CD1c-positive myeloid dendritic cell (primary cell): Measurements from ENCODE around the gene SLC36A4.
A peak's percentile ranks its signal among the peaks of the same experiment; 100 is the strongest.
"Not testable (repeated sequence)": the region's sequence is repeated elsewhere in the genome, so short reads cannot be mapped to it uniquely, and the experiment has no call there.

Experiments
- DNase-seq: peaks from one replicate; pipeline ENCODE4 v3.0.0-alpha.2; 2016; ENCODE audit errors: extremely low spot score

The SLC36A4 gene

DNA sequence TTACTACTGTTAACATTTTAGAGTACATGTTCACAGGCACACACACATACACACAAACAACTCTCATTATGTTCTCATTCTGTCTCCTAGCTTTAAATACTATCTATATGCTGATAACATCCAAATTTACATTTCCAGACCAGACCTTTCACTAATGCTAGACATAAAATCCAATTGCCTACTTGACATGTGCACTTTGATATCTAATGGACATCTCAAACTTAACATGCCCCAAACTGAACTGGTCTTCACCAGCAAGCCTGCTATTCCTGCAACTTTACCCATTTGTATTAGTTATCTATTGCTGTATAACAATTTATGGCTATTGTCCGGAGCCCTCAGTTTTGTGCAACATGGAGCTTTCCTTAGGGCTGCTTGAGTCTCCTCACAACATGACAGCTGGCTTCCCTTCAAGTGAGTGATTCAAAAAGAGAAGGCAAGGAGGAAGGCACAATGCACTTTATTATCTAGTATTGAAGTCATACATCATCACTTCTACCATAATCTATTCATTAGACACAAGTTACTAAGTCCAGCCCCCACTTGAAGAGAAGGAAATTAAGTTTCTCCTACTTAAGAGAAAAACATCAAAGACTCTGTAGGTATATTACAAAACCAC lies 3.0 kb downstream of the SLC36A4 start:
- DNase-seq: no peak

DNA sequence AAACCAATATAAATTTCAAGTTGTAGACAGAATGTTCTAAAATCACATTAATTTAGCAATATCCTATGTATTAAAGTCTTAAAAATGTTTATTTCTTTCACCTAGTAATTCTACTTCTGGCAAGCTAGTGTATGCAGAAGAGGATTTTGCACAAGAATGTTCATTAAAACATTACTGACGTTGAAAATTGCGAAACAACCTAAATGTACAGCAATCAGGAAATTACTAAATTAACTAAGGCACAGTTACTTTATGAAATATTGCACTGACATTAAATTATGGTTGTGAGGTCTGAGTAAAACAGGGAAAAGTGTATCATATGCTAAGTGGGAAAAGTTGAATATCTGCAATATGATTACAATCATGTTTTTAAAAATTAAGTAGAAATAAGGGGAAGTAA lies 4.1 kb downstream of the SLC36A4 start:
- peak; percentile 69 for DNase-seq

DNA sequence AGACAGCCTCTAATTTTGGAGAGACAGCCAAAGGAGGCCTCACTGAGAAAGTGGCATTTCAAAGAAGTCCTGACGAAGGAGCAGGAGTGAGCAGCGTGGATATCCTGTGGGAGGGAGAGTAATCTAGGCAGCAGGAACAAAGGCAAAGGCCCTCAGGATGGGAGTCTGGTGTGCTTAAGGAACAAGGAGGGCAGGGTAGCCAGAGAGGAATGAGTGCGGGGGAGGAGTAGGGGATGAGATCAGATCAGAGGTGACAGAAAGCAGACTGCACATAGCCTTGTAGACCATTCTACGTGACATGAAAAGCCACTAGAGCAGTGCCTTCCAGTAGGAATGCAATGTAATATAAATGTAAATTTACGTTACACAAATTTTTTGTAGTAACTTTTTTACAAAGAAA lies 5.6 kb downstream of the SLC36A4 start:
- no peak for DNase-seq

DNA sequence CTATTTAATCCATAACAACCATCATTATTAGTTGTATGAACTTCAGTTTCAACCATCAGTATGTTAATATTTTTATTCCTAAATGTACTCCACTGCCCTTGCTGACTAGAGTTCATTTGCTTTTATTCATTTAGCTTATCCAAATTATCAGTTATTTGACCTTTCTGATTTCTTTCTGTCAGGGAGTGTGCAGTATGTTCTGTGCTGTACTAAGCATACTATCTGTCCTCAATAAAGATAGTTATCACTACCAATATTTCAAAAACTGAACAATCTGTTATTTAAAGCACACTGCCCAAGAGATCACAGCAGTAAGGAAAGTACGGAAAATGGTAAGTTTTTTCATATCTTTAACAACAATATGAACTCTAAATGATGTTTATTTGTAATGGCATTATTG lies 8.3 kb downstream of the SLC36A4 start:
- no peak for DNase-seq

DNA sequence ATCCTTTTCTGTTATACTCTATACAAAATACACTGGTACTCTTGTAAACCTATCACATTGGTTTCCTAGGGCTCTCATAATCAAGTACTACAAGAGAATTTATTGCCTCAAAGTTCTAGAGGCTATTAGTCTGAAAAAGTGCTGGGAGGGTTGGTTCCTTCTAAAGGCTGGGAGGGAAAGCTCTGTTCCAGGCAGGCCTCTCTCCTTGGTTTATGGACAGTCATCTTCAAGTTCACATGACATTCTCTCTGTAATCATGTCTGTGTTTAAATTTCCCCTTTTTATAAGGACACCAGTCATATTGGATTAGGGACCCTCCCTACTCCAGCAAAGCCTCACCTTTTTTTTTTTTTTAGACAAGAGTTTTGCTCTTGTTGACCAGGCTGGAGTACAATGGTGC lies 9.1 kb downstream of the SLC36A4 start:
- no peak for DNase-seq

DNA sequence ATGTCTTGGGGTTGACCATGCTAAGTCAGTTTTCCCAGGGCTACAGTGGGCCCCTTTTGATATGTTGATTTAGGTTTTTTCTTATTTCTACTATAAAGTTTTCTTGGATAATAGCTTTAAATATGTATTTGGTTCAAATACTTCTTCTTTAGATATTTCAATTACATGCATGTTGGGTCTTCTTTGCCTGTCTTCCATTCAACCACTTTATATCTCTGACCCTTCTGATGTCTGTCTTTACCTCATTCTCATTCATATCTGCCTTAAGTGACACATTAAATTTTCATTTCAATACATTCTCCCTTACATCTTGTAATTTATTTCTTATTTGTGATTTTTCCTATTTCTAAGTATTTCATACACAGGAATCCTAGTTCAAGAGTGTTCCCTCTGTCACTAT lies 10.5 kb downstream of the SLC36A4 start:
- DNase-seq: no peak

DNA sequence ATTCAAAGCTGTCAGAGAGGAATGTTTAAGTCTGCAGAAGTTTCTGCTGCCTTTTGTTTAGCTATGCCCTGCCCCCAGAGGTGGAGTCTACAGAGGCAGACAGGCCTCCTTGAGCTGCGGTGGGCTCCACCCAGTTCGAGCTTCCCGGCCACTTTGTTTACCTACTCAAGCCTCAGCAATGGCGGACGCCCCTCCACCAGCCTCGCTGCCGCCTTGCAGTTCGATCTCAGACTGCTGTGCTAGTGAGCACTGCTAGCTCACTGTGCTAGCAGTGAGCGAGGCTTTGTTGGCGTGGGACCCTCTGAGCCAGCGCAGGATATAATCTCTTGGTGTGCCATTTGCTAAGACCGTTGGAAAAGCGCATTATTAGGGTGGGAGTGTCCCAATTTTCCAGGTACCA lies 19.9 kb downstream of the SLC36A4 start:
- not testable (repeated sequence) for DNase-seq

DNA sequence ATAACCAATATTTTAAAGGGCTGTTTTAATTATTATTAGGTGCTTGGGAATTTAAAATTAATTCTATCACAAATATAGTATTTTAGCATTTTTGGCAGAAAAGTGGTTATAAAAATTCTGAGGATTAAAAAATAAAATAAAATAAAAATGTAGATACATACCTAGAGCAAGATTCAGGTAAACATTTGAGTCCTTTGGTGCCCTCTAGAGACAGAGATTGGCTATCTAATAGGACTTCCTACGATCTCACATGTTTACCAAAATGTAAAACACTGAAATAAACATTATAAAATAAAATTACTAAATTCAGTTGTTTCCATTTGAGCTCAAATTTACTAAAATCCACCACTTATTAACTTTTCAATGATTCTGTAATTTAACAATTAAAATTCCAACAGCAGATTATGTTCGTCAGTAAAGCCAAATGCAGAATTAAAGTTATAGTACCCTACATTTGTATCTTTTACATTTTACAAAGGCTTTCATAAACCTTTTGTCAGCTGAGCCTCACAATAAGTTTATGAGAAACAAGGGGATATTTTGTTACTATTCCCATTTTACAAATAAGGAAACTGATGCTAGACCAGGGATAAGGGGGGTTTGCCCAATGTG lies 27.7 kb downstream of the SLC36A4 start:
- no peak for DNase-seq

DNA sequence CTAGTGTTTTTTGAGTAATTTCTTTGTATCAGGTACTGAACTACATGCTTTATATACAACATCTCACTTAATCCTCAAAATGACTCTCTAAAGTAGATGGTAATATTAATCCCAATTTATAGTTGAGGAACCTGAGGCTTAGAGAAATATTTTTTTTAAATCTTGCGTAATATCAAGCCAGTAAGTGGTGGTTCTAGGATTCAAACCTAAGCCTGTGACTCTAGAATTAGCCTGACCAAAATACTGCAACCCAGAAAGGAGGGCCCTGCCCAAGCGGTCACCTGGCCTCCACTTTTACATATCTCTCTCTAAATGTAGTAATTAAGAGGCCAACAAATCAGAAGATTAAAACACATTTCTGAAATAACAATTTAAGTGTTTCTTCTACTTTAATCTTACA lies 28.6 kb downstream of the SLC36A4 start:
- DNase-seq: no peak

DNA sequence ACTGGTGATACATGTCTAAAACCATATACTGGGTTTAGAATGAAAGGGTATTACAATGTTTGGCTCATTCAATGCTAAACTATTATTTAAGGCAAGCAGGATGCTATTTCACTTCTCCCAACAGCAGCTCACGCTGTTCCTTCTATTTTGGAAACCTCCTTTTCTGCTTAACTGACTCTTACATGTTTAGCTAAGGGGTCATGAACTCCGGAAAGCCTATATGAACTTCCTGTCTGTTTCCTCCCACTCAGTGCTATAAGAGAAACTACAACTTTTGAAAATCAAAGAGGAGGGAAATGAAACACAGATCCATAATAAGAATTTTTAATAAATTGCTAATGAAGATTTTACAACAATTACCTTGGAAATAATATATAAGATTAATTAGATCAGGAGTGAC lies 30.9 kb downstream of the SLC36A4 start:
- DNase-seq: peak; percentile 55

DNA sequence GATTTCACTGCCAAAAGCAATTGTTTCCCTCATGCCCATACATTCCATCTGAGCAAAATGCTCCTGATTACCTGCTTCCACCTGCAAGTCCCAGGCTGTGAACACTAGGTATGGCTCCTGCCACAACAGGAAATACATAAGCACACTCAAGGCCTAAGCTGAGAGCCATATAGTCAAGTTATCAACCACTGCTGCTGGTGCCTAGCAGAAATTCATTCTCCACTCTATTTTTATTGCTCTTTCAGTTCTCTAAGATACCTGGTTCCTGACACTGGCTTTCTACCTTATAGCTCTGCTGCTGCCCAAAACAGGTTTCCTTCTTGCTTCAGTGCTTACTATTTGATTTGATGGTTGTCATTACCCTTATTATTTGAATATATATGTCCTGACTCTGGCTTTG lies 31.6 kb downstream of the SLC36A4 start:
- no peak for DNase-seq

DNA sequence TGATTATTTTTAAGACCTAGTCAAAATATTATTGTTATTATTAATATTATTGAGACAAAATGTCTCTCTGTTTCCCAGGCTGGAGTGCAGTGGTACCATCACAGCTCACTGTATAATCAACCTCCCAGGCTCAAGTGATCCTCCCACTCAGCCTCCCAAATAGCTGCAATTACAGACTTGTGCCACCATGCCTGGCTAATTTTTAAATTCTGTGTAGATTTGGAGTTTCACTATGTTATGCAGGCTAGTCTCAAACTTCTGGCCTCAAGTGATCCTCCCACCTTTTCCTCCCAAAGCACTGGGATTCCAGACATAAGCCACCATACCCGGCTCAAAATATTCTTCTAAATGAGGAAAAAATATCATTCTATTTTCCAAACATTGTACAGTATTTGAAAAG lies 37.0 kb downstream of the SLC36A4 start:
- DNase-seq: no peak

DNA sequence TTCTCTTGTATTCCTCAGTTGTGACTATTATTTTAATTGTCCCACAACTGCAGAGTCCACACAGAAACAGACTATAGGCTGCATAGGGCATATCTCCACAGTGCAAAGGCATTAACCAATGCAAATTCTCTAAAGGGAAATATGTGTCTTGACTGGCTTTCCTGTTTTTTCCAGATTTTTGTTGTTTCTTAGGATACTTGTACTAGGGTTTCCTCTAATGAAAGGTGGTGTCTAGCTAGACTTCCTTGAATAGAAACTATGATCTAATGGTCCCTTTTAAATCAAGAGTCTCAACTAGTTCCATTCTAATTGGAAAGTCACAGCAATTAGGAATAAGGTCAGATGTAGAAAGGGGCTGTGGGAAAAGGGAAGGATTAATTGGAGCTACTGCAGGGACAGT lies 37.6 kb downstream of the SLC36A4 start:
- no peak for DNase-seq

DNA sequence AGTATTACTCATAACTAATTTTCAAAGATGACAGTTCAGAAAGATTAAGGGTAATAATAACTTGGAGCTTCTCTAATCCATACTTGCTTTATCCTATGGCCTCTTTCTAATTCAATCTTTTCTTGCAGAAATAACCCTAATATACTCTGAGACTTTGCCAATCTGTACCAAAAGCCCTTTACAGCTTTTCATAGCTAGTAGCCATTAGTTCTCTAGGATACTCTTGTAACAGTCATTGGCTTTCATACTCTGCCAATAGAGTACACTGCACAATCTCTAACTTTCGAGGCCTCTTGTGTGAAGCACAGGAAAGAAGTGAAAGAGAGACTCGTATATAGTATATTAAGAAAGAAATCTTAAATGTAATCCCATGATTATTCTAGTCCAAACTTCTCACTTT lies 38.1 kb downstream of the SLC36A4 start:
- no peak for DNase-seq

DNA sequence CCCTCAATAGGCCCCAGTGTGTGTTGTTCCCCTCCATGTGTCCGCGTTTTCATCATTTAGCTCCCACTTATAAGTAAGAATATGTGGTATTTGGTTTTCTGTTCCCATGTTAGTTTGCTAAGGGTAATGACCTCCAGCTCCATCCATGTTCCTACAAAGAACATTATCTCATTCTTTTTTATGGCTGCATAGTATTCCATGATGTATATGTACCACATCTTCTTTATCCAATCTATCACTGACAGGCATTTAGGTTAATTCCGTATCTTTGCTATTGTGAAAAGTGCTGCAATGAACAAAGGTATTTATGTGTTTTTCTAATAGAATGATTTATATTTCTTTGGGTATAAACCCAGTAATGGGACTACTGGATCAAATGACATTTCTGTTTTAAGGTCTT lies 42.1 kb downstream of the SLC36A4 start:
- no peak for DNase-seq

DNA sequence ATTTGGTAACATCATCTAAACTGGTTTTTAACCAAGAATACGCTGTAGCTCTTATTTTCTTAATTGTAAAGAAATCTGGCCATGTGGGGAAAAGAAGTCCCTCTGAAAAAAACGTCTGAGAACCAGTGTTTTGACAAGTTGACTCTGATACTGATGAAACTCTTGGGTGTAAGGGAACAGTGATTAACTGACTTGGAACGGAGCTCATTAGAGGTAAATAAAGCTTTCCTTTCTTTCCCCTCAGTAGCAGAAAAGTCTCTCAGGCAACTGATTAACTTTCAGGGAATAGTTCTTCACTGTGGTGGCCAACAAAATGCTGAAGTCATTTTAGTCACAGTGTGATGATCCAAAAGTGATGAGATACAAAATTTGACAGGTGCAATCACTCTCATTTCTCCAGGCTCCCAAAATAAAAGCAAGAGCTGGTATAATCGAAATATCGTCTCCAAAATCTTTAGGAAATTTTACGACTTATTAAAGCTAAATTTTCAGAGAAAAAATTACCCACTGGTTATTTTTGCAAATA lies 52.3 kb downstream of the SLC36A4 start:
- DNase-seq: no peak

DNA sequence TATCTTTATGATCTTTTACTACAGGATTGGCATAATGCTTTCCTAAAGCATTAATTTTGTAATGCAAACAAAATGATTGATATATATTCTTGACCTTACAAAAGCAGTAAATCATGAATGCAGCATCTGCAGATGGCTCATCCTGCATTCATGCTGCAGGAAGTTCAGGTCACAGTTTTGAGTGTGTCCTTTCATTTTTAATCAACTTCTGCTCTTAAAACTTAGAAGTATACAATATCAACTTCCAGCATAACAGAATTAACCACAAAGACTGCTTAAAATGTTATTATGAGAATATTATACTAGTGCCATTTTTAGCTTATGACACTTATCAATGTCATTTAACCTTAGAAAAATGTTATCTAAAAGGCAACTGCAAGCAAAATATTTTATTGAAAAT lies 54.0 kb downstream of the SLC36A4 start:
- DNase-seq: no peak

DNA sequence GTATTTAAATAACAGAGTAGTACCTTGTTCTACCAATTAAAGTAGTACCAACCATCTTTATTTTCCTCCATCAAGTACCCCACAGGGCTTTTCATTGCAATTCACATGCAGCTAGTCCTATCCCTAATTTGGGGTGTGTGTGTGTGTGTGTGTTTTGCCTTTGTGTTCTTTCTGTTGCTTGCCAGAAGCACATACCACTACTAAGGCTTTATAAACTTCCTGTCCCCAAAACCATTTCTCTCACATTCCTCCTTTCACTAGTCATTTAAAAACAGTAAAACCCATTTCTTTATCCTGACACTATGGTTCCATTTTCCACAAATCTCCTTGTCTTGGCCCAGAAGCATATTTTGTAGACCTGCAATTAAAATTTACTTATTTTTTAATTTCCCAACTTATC lies 54.6 kb downstream of the SLC36A4 start:
- no peak for DNase-seq

DNA sequence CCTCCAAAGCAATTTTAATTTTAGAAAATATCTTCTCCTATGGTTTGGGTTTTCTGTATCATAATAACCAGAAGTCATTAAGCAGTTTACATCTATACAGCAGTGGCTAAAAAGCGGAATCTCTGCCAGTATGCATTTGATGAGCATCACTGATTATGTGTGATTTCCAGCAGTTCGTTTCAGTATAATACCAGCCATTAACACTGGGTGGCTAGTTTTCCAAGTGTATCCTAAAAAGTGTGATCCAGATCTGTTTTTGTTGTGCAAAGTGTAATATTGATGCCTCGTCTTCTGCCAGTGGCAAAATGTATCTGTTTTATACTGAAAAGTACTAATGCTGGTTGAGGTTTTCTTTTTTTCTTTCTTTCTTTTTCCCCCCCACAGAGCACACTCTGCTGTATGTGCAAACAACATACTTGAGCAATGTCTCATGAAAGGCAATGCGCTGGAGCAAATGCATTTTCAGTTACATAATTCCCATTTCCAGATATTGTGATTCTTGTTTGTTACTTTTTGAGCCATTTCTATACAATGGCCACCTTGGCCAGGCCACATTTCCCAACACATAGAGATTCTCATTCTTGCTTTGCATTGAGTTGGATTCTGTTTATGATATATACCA lies 64.2 kb downstream of the SLC36A4 start:
- no peak for DNase-seq

DNA sequence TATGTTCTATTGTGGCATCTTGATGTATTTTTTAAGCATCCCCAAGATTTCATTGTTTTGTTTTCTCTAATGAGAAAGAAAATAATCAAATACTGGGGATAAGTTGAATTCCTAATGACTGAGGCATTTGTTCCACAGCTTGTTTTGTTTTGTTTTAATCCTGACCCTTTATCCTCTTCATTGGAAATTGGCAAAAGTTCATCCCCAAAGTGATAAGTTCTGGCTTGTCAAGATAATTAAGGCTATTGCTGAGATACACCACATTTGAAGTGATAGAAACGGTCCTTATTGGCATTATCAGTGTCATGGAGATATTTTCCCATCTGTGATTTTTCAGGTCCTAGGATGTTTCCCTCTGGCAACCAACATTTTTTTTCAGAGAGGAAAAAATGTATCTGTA lies 65.0 kb downstream of the SLC36A4 start:
- DNase-seq: no peak

DNA sequence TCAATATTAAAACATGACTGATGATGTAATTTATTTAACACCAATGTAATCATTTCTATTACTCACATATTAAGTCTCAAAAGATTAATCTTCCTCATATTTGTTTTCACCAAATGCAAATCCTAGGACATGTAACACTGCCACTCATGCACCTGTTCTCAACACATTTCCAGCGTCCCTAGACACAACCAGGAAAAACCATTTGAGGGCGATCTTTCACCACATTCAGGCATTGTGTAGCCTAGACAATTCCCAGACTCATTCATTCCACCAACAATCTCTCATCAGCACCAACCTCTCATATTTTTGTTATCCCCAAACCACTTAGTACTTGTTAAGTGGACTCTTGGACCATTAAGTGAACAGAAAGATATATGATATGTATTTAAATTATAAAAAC lies 66.1 kb downstream of the SLC36A4 start:
- DNase-seq: no peak

DNA sequence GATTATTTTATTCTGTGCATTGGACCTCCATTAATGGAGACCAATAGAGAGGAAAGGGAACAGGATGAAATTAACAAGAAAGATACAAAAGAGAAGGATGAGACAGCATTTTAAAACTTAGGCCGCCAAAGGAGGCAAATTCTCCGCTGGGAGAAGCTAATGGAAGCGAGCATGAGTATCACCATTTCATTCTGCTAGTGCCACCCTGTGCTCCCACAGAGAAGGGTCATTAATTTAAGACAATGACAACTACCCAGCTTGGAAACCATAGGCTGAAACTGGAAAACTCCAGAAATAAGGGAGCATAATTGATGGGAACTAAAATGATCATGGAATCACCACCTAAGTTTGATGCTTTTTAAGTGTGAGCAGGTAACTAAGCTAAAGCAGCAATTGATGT lies 69.2 kb downstream of the SLC36A4 start:
- DNase-seq: no peak

DNA sequence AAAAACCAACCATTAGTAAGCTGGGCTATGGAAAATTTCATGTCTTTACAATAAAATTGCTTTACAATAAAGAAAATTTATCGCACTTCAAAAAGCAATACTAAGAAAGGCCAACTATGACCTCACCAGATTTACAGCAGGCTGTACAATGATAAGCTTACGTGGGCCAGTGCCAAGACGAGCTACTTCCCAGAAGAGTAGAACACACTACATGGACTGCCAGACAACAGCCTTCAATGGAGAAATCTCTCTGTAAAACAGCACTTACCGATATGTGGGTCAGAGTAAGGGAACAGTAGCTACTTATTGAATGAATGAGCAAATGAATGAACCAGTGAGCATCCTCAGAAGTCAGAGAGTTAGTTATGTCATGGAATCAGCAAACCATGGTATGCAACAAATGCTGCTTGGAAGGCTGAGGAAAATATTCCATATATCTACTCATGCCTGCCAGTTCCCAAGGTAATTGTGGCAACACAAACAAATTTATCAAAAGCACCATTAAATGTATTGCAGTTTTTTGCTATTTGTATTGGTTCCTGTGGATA lies 74.4 kb downstream of the SLC36A4 start:
- no peak for DNase-seq
